GM21717 (cell line): ENCODE data around the gene CRIP1.

Source experiments
- ATAC-seq: cut with Tn5 transposase; IDR thresholded peaks from one replicate; pipeline ENCODE4 v1.9.1; 2021; ENCODE audit warnings: mild to moderate bottlenecking, moderate library complexity; ENCODE audit not compliant: unreplicated experiment

Gene CRIP1

GRCh38 chr14:105531894-105532623, 45.4 kb downstream of the CRIP1 start:
- ATAC-seq: no peak

- ATAC-seq: no peak
Observed at GRCh38 chr14:105532735-105533141, 46.1 kb downstream of the CRIP1 start.

DNA sequence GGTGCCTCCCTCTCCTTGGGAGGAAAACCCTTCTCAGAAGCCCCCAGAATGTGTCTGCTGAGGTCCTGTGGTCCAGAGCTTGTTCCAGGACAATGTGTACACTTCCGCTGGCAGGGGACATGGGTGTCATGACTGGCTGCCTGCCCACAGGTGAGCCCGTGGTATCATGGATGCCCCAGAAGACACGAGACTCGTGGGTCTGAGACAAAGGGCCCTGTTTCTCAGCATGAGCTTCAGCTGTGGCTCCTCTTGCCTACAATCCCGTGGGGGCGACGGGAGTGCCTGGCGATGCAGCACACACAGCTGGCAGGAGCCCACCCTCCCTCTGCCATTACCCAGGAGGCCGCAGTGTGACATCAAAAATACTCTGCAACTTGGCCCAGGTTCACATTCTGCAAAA, 46.7 kb downstream of the CRIP1 start:
- ATAC-seq: no peak

DNA sequence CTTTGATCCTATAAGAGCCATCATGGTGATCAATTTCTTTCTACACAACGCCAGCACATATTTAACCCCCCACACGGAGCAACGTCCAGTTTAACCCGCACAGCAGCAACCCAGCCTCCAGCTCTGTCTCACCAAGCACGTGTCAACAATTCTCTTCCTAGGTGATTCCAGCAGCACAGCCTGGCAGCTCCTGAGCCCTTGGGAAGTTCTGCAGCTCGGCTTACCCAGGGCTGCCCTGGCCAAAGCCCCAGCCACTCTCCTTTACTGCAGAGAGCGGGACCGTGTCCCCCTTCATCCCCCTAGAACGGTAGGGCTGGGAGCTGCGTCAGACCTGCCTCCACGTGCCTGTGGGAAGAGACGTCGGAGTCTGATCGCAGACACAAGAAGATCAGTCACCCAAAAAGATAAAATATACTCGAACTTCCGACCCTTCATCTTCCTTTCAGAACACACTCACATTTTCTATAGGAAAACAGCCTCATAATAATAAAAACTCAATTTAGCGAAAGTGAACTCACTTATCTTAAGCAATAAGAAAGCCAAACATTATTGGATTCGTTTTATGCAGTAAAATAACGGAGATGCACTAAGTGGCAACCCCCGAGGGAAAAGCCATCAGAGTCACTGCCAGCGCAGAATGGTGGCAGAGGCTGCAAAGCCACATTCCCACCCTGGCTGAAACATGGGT, 47.3 kb downstream of the CRIP1 start:
- ATAC-seq: no peak

DNA sequence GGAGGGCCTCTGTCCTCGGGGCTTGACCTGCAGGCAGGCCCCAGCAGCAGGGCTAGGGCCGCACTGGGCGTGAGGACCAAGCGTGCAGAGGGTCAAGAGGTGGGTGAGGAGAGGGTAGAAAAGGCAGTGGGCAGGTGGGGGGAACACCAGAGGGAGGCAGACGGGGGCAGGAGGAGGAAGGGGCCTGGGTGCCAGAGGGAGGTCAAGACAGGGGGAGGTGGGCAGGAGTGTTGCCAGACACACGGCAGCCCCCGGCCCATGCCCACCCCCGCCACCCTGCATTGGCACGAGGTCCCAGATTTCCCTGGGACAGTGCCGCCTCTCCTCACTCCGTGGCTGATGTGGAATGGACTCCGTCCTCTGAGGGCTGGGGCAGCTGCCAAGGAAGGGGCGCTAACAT, 47.9 kb downstream of the CRIP1 start:
- no peak for ATAC-seq

DNA sequence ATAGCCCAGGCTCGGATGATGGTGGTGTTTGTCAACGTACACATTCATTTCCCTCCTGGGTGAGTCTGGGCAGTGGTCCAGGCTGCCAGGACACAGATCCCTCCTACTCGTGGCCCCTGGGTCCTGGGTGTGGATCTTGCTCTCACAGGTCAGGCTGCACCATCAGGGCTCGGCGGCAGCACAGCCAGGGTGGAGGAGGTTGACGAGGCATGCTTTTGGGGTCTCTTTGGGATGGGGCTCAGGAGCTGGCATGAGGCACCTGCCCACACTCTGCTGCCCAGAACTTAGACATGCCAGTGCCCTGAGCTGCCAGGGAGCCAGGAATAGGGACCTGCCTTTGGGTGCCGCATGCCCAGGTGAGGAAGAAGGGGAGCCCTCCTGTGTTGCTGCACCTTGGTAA, 49.4 kb downstream of the CRIP1 start:
- ATAC-seq: no peak

DNA sequence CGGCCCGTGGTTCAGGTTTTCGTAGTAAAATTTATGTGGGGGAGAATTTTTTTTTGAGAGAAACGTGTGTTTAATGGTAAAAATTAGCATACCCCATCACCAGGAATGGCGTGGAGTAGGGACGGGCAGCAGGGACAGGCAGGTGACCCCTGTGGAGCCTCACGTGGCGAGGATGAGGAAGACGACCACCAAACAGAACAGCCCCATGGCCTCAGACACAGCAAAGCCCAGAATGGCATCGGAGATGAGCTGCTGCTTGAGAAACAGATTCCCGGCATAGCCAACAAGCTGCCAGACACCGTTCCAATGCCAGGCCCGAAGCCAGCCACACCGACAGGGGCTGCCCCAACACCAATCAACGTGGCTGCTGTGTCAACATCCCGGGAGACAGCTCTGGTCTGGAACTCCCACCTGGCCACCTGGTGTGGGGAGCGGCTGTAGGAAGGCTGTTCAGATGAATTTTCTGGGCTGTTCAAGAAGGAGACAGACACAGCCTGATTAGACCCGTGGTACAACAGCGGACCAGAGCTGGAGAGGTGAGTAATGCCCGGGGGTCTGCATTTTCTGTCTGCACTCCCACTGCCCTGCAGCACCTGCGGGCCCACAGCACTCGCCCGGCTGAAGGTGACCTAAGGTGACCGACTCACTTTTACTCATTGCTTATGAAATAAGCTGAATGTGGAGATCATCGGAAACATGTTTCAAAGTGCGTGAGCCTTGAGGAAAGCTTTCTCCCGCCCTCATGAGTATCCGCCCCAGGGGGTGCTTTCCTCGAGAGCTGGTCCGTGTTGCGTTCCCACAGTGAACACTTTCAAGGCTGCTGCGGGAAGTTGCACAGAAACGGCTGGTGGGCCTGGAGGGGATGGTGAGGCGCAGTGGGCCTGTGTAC, 50.2 kb downstream of the CRIP1 start:
- no peak for ATAC-seq

DNA sequence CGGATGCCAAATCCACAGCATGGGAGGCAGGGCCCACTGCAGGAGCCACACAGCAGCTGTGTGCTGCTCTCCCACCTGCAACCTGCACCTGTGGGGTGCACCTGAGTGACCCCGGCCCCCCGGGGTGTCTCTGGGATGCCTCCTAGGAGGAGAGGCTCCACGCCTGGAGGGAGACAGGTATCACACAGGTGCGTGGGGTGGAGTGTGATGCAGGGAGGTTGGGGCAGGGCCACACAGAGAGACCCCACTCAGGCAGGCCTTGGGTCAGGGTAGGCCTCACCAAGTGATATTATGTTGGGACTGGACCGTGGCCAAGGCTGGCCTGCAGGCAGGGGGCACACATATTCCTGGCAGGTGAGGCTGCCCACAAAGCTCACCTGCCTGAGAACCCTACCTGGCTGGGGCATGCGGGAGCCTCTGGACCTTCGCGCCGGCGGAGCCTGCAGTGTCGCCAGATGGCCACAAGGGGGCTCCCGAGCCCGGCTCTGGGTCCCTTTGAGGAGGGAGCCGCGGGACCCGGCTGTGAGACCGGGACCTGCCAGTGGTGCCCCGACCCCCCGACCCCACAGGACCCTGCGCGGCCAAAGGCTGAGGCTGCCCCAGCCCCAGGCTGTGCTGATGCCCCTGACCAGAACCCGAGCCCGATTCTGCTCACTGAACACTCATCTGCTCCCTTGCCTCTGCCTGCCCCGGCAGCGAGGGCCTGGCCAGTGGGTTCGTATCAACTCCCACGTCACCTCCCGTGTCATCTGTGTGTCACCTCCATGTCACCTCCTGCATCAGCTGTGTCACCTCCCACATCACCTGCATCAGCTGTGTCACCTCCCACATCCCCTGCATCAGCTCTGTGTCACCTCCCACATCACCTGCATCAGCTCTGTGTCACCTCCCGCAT, 51.1 kb downstream of the CRIP1 start:
- ATAC-seq: no peak
